Measurements from ENCODE around the gene SAGE1. TPM values are rescaled to one million over a fixed set of nuclear protein-coding genes. Genes with fewer than 3 reads are reported as not detected.

Gene SAGE1, protein sequence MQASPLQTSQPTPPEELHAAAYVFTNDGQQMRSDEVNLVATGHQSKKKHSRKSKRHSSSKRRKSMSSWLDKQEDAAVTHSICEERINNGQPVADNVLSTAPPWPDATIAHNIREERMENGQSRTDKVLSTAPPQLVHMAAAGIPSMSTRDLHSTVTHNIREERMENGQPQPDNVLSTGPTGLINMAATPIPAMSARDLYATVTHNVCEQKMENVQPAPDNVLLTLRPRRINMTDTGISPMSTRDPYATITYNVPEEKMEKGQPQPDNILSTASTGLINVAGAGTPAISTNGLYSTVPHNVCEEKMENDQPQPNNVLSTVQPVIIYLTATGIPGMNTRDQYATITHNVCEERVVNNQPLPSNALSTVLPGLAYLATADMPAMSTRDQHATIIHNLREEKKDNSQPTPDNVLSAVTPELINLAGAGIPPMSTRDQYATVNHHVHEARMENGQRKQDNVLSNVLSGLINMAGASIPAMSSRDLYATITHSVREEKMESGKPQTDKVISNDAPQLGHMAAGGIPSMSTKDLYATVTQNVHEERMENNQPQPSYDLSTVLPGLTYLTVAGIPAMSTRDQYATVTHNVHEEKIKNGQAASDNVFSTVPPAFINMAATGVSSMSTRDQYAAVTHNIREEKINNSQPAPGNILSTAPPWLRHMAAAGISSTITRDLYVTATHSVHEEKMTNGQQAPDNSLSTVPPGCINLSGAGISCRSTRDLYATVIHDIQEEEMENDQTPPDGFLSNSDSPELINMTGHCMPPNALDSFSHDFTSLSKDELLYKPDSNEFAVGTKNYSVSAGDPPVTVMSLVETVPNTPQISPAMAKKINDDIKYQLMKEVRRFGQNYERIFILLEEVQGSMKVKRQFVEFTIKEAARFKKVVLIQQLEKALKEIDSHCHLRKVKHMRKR
- not detected in 2 replicates for total RNA-seq

GRCh38 chrX:135893294-135893817 is at the start of gene SAGE1, which contains the start of gene CT45A10:
TSS of gene SAGE1 (plus strand) at chrX:135893716. CDS start at chrX:135896243, 2,527 bp downstream.
TSS of gene CT45A10 (minus strand) at chrX:135893444. CDS start at chrX:135885344, 8,100 bp downstream.

DNA sequence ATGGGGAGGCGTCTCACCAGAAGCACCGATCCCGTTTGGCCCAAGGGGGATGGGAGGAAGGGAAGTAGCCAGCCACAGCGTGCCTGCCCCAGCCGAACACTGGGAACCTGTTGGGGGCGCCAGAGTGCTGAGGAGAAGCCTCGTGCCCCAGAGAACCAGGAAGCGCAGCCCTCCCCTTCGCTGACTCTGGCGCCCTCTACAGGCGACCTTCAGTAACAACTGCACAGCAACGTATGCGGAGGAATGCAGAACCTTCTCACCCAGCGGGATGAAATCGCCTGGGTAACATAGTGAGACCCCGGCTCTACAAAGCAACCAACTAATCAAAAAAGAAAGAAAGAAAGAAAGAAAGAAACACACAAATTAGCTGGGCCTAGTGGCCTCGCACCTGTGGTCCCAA is 39.1 kb upstream of the SAGE1 start, which contains the start of gene CT45A8:
Gene CT45A8, minus strand, starts transcription at position 101 of the 400 bp plus-strand sequence. CDS start 3,755 bp downstream, outside the sequence.

DNA sequence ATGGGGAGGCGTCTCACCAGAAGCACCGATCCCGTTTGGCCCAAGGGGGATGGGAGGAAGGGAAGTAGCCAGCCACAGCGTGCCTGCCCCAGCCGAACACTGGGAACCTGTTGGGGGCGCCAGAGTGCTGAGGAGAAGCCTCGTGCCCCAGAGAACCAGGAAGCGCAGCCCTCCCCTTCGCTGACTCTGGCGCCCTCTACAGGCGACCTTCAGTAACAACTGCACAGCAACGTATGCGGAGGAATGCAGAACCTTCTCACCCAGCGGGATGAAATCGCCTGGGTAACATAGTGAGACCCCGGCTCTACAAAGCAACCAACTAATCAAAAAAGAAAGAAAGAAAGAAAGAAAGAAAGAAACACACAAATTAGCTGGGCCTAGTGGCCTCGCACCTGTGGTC is 21.8 kb upstream of the SAGE1 start, which contains the start of gene CT45A9:
Gene CT45A9, minus strand, starts transcription at position 101 of the 400 bp plus-strand sequence. CDS start 3,751 bp downstream, outside the sequence.

Other genes starting within 250 kb of the SAGE1 start
- gene CT45A1, start 180.1 kb upstream of the SAGE1 start, total RNA-seq: not detected in 2 replicates
- gene CT45A3, start 125.5 kb upstream of the SAGE1 start, total RNA-seq: not detected in 2 replicates
- gene CT45A5, start 108.2 kb upstream of the SAGE1 start, total RNA-seq: not detected in 2 replicates
- not detected in 2 replicates for gene CT45A6, start 90.9 kb upstream of the SAGE1 start, total RNA-seq
- gene CT45A2, start 73.7 kb upstream of the SAGE1 start, total RNA-seq: not detected in 2 replicates
- gene CT45A7, start 56.4 kb upstream of the SAGE1 start, total RNA-seq: not detected in 2 replicates
- gene CT45A8, start 39.2 kb upstream of the SAGE1 start, total RNA-seq: not detected in 2 replicates
- not detected in 2 replicates for gene CT45A9, start 21.9 kb upstream of the SAGE1 start, total RNA-seq
- not detected in 2 replicates for gene CT45A10, start 272 bp upstream of the SAGE1 start, total RNA-seq
- gene MMGT1, start 80.3 kb downstream of the SAGE1 start, total RNA-seq: 20.9 and 22.5 TPM in 2 replicates
- gene SLC9A6, start 91.7 kb downstream of the SAGE1 start, total RNA-seq: 15.8 and 20.7 TPM in 2 replicates